Keratinocyte (primary cell): ENCODE measurements around the gene CCDC181. TPM values are rescaled to one million over a fixed set of nuclear protein-coding genes. Genes with fewer than 3 reads are reported as not detected.

Experiments used
- DNase-seq: peaks from one replicate; pipeline ENCODE4 v3.0.0-alpha.2; 2011; ENCODE audit warnings: low read depth, missing footprints, low spot score
- FAIRE-seq: peaks from 2 replicates; lab custom pipeline; 2011; peaks lifted over from hg19 to GRCh38; lab: Jason Lieb, UNC
- H2AFZ ChIP-seq: 2 replicates; pipeline ENCODE4 v1.6.0; 2012; ENCODE audit warnings: low read length, control low read depth, inconsistent platforms; ENCODE audit not compliant: control insufficient read depth
- H3K27ac ChIP-seq: 2 replicates; pipeline ENCODE4 v1.5.1; 2011; ENCODE audit warnings: low read length; ENCODE audit not compliant: control insufficient read depth, insufficient read depth
- H3K27me3 ChIP-seq: 3 replicates; pipeline ENCODE4 v1.6.0; 2011; ENCODE audit warnings: low read length; ENCODE audit not compliant: control insufficient read depth, insufficient read depth; ENCODE audit errors: extremely low read depth
- H3K36me3 ChIP-seq, 2 experiments: 2 replicates in 1 of 2; 3 replicates in 1 of 2; pipeline ENCODE4 v1.5.1; 2011; ENCODE audit warnings: low read length in 2 of 2, mild to moderate bottlenecking in 1 of 2; ENCODE audit not compliant: control insufficient read depth in 2 of 2, insufficient read depth in 2 of 2; ENCODE audit errors: extremely low read depth in 1 of 2
- H3K4me1 ChIP-seq: 3 replicates; pipeline ENCODE4 v1.5.1; 2011; ENCODE audit warnings: low read length; ENCODE audit not compliant: control insufficient read depth, insufficient read depth; ENCODE audit errors: extremely low read depth
- H3K4me2 ChIP-seq: 3 replicates; pipeline ENCODE4 v1.6.0; 2011; ENCODE audit warnings: low read depth, low read length; ENCODE audit not compliant: control insufficient read depth, insufficient read depth; ENCODE audit errors: extremely low read depth
- H3K4me3 ChIP-seq, 3 experiments: fragments of 200-600 bp in 1 of 3; sonication (generic) in 1 of 3; 2 replicates in 2 of 3; 3 replicates in 1 of 3; pipeline ENCODE4 v1.5.1; 2011 to 2016; ENCODE audit warnings: low read length in 3 of 3, mild to moderate bottlenecking in 3 of 3, control low read depth in 2 of 3, inconsistent platforms in 1 of 3, low read depth in 1 of 3, mixed read lengths in 1 of 3, mixed run types in 1 of 3, moderate library complexity in 1 of 3; ENCODE audit not compliant: control insufficient read depth in 2 of 3, insufficient read depth in 2 of 3; ENCODE audit errors: extremely low read depth in 1 of 3
- H3K79me2 ChIP-seq: 2 replicates; pipeline ENCODE4 v1.6.0; 2012; ENCODE audit warnings: low read length; ENCODE audit not compliant: control insufficient read depth, insufficient read depth
- H3K9ac ChIP-seq: 3 replicates; pipeline ENCODE4 v1.6.0; 2011; ENCODE audit warnings: low read length; ENCODE audit not compliant: control insufficient read depth, insufficient read depth; ENCODE audit errors: extremely low read depth
- H3K9me1 ChIP-seq: 3 replicates; pipeline ENCODE4 v1.6.0; 2011; ENCODE audit warnings: low read length; ENCODE audit not compliant: control insufficient read depth, insufficient read depth; ENCODE audit errors: extremely low read depth
- H3K9me3 ChIP-seq: 2 replicates; pipeline ENCODE4 v1.5.1; 2012; ENCODE audit warnings: low read depth, low read length; ENCODE audit not compliant: control insufficient read depth
- H4K20me1 ChIP-seq: 3 replicates; pipeline ENCODE4 v1.6.0; 2011; ENCODE audit warnings: low read length; ENCODE audit not compliant: control insufficient read depth, insufficient read depth; ENCODE audit errors: extremely low read depth
- EZH2 ChIP-seq: IDR thresholded peaks from one replicate; pipeline ENCODE4 v1.6.1; 2012; ENCODE audit warnings: inconsistent platforms, mild to moderate bottlenecking, low read length, moderate library complexity
- dilution Hi-C: fragments of 300-500 bp; cut with MboI; formaldehyde crosslinking; loops from one replicate; pipeline ENCODE4 v1.7.0; 2020; ENCODE audit warnings: low sequenced_read_pairs; ENCODE audit not compliant: extremely low pct_ligation_motif_present
- polyA plus RNA-seq, 5 experiments: library from polyadenylated mRNA; depleted of rRNA in 3 of 5; stranded (reverse) in 3 of 5; stranded (forward) in 1 of 5; unstranded in 1 of 5; fragments of >200 nt; gene quantifications; 1 replicate in 1 of 5; 2 replicates in 3 of 5; 3 replicates in 1 of 5; pipeline versions ENCODE4 v1.2.1 to v1.2.3, GENCODE V29; 2011 to 2012; ENCODE audit warnings: missing spikeins in 2 of 5, low read depth in 1 of 5, low replicate concordance in 1 of 5
- TF ChIP-seq, protein P1 (sequence below), 3 experiments: IDR thresholded peaks in 1 of 3; conservative IDR thresholded peaks in 1 of 3; optimal IDR thresholded peaks in 1 of 3; 2 replicates in 2 of 3; 3 replicates in 1 of 3; pipeline versions ENCODE3 to v1.5.1; 2011; ENCODE audit warnings: low read length in 3 of 3, mild to moderate bottlenecking in 3 of 3, moderate library complexity in 2 of 3, control low read depth in 1 of 3, inconsistent platforms in 1 of 3; ENCODE audit not compliant: insufficient read depth in 2 of 3; ENCODE audit errors: extremely low read depth in 1 of 3

CCDC181 gene
- polyA plus RNA-seq, 1 donor (not counting 4 experiments of a cell fraction or from before 2014, with no cell fraction given), result not detected

DNA sequence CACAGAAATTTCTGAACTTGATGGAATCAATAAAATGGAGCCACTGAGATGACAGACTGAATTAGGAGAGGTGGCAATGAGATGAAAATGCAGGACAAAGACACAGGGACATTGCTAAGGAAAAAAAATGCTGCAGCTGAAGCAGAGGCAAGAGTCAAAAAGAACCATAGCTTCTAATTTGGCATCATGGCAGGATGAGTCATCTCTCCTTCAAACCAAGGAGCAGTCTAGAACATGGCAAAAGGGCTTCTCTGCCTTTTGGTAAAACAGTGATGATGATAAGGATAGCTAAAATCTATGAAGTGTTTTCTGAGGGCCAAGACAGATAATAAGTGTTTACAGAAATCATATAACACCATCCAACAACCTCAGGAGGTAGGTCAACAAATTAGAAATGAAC lies 41.7 kb upstream of the CCDC181 start:
- FAIRE-seq (no peak), DNase-seq (no peak)
- no peaks in the 10 kb centered on the region for H3K27me3 ChIP-seq
- no peaks in the 10 kb centered on the region for H3K79me2 ChIP-seq
- H3K4me2 ChIP-seq, result no peak overlapping the region
- H3K27ac ChIP-seq, result no peak overlapping the region
- no peak overlapping the region for H2AFZ ChIP-seq
- dilution Hi-C loops, result no loop called here
- H3K4me3 ChIP-seq, result no peak overlapping the region
- H3K4me1 ChIP-seq, result no peaks in the 10 kb centered on the region
- H3K36me3 ChIP-seq, result peaks cover 0 to 2% of the 10 kb centered on the region in 2 experiments
- no peaks in the 10 kb centered on the region for H3K9me1 ChIP-seq
- H4K20me1 ChIP-seq, result no peaks in the 10 kb centered on the region
- no peaks in the 10 kb centered on the region for H3K9me3 ChIP-seq
- TF ChIP-seq, protein P1, sequence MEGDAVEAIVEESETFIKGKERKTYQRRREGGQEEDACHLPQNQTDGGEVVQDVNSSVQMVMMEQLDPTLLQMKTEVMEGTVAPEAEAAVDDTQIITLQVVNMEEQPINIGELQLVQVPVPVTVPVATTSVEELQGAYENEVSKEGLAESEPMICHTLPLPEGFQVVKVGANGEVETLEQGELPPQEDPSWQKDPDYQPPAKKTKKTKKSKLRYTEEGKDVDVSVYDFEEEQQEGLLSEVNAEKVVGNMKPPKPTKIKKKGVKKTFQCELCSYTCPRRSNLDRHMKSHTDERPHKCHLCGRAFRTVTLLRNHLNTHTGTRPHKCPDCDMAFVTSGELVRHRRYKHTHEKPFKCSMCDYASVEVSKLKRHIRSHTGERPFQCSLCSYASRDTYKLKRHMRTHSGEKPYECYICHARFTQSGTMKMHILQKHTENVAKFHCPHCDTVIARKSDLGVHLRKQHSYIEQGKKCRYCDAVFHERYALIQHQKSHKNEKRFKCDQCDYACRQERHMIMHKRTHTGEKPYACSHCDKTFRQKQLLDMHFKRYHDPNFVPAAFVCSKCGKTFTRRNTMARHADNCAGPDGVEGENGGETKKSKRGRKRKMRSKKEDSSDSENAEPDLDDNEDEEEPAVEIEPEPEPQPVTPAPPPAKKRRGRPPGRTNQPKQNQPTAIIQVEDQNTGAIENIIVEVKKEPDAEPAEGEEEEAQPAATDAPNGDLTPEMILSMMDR (optimal IDR thresholded peaks at IDR 0.05 in 1 of 3, IDR thresholded peaks at IDR 0.05 in 1 of 3, conservative IDR thresholded peaks at IDR 0.05 in 1 of 3; ENCODE audit: extremely low read depth in 1 of 3, insufficient read depth in 2 of 3, low read length in 3 of 3), result no peak
- H3K9ac ChIP-seq, result no peak overlapping the region

- dilution Hi-C loops, result no loop called here
- FAIRE-seq (no peak), DNase-seq (no peak)
- Histone ChIP-seq H4K20me1 (no peaks in the 10 kb centered on the region), H3K4me2 (no peak overlapping the region), H3K79me2 (no peaks in the 10 kb centered on the region), H3K4me1 (no peaks in the 10 kb centered on the region), H3K9me1 (no peaks in the 10 kb centered on the region), H3K9me3 (no peaks in the 10 kb centered on the region), H3K4me3 (no peak overlapping the region), H3K27me3 (no peaks in the 10 kb centered on the region), H3K36me3 (peaks cover 0 to 2% of the 10 kb centered on the region in 2 experiments), H3K27ac (no peak overlapping the region), H3K9ac (no peak overlapping the region), H2AFZ (no peak overlapping the region)
- TF ChIP-seq, protein P1 (optimal IDR thresholded peaks at IDR 0.05 in 1 of 3, IDR thresholded peaks at IDR 0.05 in 1 of 3, conservative IDR thresholded peaks at IDR 0.05 in 1 of 3; ENCODE audit: extremely low read depth in 1 of 3, insufficient read depth in 2 of 3, low read length in 3 of 3), result no peak
- no peak for TF ChIP-seq EZH2
These were observed 39.3 kb upstream of the CCDC181 start for GRCh38 chr1:169466259-169467230.
